Erythroblast (primary cell): Measurements from ENCODE around the gene IPO4.

Source experiments
- DNase-seq, 2 experiments: peaks; one replicate each; lab custom pipeline; 2025; lab: John Stamatoyannopoulos, UW
- GATA1 ChIP-seq: IDR thresholded peaks from 2 replicates; pipeline ENCODE4 v1.6.1; 2011; ENCODE audit warnings: low read depth, mild to moderate bottlenecking, control low read depth, low read length, moderate library complexity
- POLR2A ChIP-seq: IDR thresholded peaks from 2 replicates; pipeline ENCODE4 v1.6.1; 2011; ENCODE audit warnings: mild to moderate bottlenecking, low read length

The IPO4 gene

GRCh38 chr14:24160850-24161804 is 27.5 kb downstream of the IPO4 start, which contains the start of gene IRF9:
Gene IRF9, plus strand, starts transcription at chr14:24161265. Its CDS starts 880 bp downstream, at chr14:24162145.
- TF ChIP-seq POLR2A (peak; percentile 88), GATA1 (no peak)
- DNase-seq, result peak; percentile 99 to 100

GRCh38 chr14:24160499-24160849 is 28.1 kb downstream of the IPO4 start:
- no peak for DNase-seq
- TF ChIP-seq GATA1 (no peak), POLR2A (no peak)

- TF ChIP-seq POLR2A (no peak), GATA1 (no peak)
- DNase-seq, result no peak
Measured at GRCh38 chr14:24159777-24160498, 28.7 kb downstream of the IPO4 start.

- TF ChIP-seq GATA1 (no peak), POLR2A (no peak)
- DNase-seq, result no peak
Measured at GRCh38 chr14:24157331-24157730, 31.3 kb downstream of the IPO4 start.

- TF ChIP-seq GATA1, result no peak
- TF ChIP-seq POLR2A, result no peak
- no peak for DNase-seq
Measured at GRCh38 chr14:24156840-24157239, 31.8 kb downstream of the IPO4 start.

GRCh38 chr14:24155100-24155499 is 33.5 kb downstream of the IPO4 start:
- no peak for TF ChIP-seq GATA1
- no peak for TF ChIP-seq POLR2A
- no peak for DNase-seq

- DNase-seq, result no peak
- TF ChIP-seq POLR2A (no peak), GATA1 (no peak)
Measured at GRCh38 chr14:24151404-24152080, 37.1 kb downstream of the IPO4 start.

- no peak for TF ChIP-seq GATA1
- TF ChIP-seq POLR2A, result no peak
- no peak for DNase-seq
Measured at GRCh38 chr14:24150993-24151392, 37.6 kb downstream of the IPO4 start.

GRCh38 chr14:24150567-24150966 is 38.0 kb downstream of the IPO4 start:
- TF ChIP-seq POLR2A, result no peak
- no peak for TF ChIP-seq GATA1
- DNase-seq, result no peak

- DNase-seq, result no peak
- TF ChIP-seq POLR2A (no peak), GATA1 (no peak)
Measured at GRCh38 chr14:24150061-24150460, 38.6 kb downstream of the IPO4 start.

- TF ChIP-seq GATA1 (no peak), POLR2A (no peak)
- DNase-seq, result no peak
Measured at GRCh38 chr14:24149302-24149969, 39.2 kb downstream of the IPO4 start.

- TF ChIP-seq GATA1, result no peak
- no peak for TF ChIP-seq POLR2A
- DNase-seq, result peak in 1 of 2 experiments; percentile 64
Measured at GRCh38 chr14:24147761-24148428, 40.7 kb downstream of the IPO4 start.
